HepG2 (cell line): ENCODE measurements around the gene LBX2. TPM values are rescaled to one million over a fixed set of nuclear protein-coding genes. Genes with fewer than 3 reads are reported as not detected.
A peak's percentile ranks its signal among the peaks of the same experiment; 100 is the strongest.

ENCODE experiments used
- GLI4 ChIP-seq: sonication (generic); formaldehyde crosslinking; IDR thresholded peaks from 2 replicates; pipeline ENCODE4 v1.5.1; 2020; ENCODE audit warnings: missing genetic modification reagents, mild to moderate bottlenecking, moderate library complexity, borderline replicate concordance
- KDM5B ChIP-seq: sonication (generic); formaldehyde crosslinking; IDR thresholded peaks from 2 replicates; pipeline ENCODE4 v1.4.0; 2020; ENCODE audit warnings: missing genetic modification reagents, mild to moderate bottlenecking, borderline replicate concordance
- SIX4 ChIP-seq: sonication (generic); formaldehyde crosslinking; IDR thresholded peaks from 2 replicates; pipeline ENCODE4 v1.4.0; 2020; ENCODE audit warnings: missing genetic modification reagents
- THYN1 ChIP-seq: sonication (generic); formaldehyde crosslinking; IDR thresholded peaks from 2 replicates; pipeline ENCODE4 v1.8.1; 2023; ENCODE audit warnings: low read depth, mild to moderate bottlenecking, moderate library complexity, missing genetic modification reagents, borderline replicate concordance
- TRIM24 ChIP-seq: sonication (generic); formaldehyde crosslinking; IDR thresholded peaks from 2 replicates; pipeline ENCODE4 v1.8.0; 2022; ENCODE audit warnings: mild to moderate bottlenecking, missing genetic modification reagents
- ZNF234 ChIP-seq: sonication (generic); formaldehyde crosslinking; conservative IDR thresholded peaks from 2 replicates; pipeline ENCODE4 v1.5.1; 2020; ENCODE audit warnings: mild to moderate bottlenecking, missing genetic modification reagents
- ZNF383 ChIP-seq: sonication (generic); formaldehyde crosslinking; IDR thresholded peaks from 2 replicates; pipeline ENCODE4 v1.4.0; 2020; ENCODE audit warnings: missing genetic modification reagents, mild to moderate bottlenecking, borderline replicate concordance
- ZNF737 ChIP-seq: sonication (generic); formaldehyde crosslinking; IDR thresholded peaks from 2 replicates; pipeline ENCODE4 v1.5.0; 2020; ENCODE audit warnings: missing genetic modification reagents, mild to moderate bottlenecking, borderline replicate concordance
- polyA plus RNA-seq, 8 experiments: library from polyadenylated mRNA; depleted of rRNA in 3 of 8; stranded (reverse) in 7 of 8; unstranded in 1 of 8; fragments of >200 nt; fragmentation: Illumina TruSeq in 4 of 8; extraction: Trizol in 4 of 8; gene quantifications; 2 replicates each; pipeline versions ENCODE4 v1.2.1 to v1.2.3, GENCODE V29; 2011 to 2016; ENCODE audit warnings: low read depth in 4 of 8, missing spikeins in 1 of 8, mixed read lengths in 1 of 8; ENCODE audit not compliant: insufficient read depth in 1 of 8
- total RNA-seq, 5 experiments: library from RNA; depleted of rRNA; stranded (reverse); fragments of >200 nt; fragmentation: Illumina TruSeq; extraction: Trizol; gene quantifications; 2 replicates each; pipeline ENCODE4 v1.2.3, GENCODE V29; 2016; ENCODE audit warnings: low read depth in 1 of 5
- TF ChIP-seq, protein P1 (sequence below): sonication (generic); formaldehyde crosslinking; IDR thresholded peaks from 2 replicates; pipeline ENCODE4 v1.8.0; 2022; ENCODE audit warnings: low read depth, missing genetic modification reagents
- TF ChIP-seq, protein P2 (sequence below): sonication (generic); formaldehyde crosslinking; IDR thresholded peaks from 2 replicates; pipeline ENCODE4 v1.4.0; 2020; ENCODE audit warnings: missing genetic modification reagents, borderline replicate concordance
- TF ChIP-seq, protein P3 (sequence below): sonication (generic); formaldehyde crosslinking; IDR thresholded peaks from 2 replicates; pipeline ENCODE4 v1.8.0; 2022; ENCODE audit warnings: mild to moderate bottlenecking, missing genetic modification reagents, moderate library complexity
- TF ChIP-seq, protein P4 (sequence below): sonication (generic); formaldehyde crosslinking; IDR thresholded peaks from 2 replicates; pipeline ENCODE4 v1.8.1; 2023; ENCODE audit warnings: mild to moderate bottlenecking, missing genetic modification reagents, borderline replicate concordance
- TF ChIP-seq, protein P5 (sequence below): sonication (generic); formaldehyde crosslinking; IDR thresholded peaks from 2 replicates; pipeline ENCODE4 v1.8.1; 2022; ENCODE audit warnings: low read depth, mild to moderate bottlenecking, missing genetic modification reagents
- TF ChIP-seq, protein P6 (sequence below): sonication (generic); formaldehyde crosslinking; IDR thresholded peaks from 2 replicates; pipeline ENCODE4 v1.4.0; 2020; ENCODE audit warnings: mild to moderate bottlenecking, missing genetic modification reagents

Gene LBX2
- total and polyA plus RNA-seq, 2 of the 13 experiments (the other 11 are each of a cell fraction or from before 2014, with no cell fraction given): 6.4 to 8.1 TPM

DNA sequence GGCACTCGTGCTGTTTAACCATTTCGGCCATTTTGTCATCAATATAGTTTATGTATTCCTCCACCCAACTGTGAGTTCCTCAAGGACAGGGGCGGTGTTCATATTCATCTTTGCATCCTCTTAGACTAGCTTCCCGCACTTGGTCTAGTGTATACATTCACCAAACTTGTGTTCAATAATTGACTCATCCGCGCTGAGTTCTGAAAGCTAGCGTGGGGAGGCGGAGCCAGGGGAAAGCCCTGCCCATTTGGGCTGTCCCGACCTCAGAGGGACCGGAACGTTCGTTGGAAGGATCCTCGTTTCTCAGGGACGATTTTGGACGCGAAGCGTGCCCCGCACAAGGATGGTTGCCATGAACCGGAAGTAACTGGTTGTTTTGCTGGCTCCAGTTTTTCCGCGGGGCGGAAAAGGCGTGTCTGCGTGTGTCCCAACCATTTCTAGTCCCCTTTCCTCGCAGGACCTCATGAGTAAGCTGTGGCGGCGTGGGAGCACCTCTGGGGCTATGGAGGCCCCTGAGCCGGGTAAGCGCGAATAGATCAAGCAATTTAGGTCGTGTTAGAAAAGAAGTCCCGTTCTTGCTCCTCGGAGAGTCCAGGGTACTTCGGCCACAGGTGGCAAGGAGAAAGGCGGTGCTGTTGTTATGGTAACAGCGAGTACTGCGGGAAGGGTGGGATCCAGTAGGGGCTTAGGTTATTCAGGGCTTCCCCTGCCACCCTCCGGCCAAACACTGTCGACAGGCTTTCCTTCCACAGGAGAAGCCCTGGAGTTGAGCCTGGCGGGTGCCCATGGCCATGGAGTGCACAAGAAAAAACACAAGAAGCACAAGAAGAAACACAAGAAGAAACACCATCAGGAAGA is 44.5 kb downstream of the LBX2 start, which contains the start of gene INO80B (continued):
- TF ChIP-seq, protein P1, sequence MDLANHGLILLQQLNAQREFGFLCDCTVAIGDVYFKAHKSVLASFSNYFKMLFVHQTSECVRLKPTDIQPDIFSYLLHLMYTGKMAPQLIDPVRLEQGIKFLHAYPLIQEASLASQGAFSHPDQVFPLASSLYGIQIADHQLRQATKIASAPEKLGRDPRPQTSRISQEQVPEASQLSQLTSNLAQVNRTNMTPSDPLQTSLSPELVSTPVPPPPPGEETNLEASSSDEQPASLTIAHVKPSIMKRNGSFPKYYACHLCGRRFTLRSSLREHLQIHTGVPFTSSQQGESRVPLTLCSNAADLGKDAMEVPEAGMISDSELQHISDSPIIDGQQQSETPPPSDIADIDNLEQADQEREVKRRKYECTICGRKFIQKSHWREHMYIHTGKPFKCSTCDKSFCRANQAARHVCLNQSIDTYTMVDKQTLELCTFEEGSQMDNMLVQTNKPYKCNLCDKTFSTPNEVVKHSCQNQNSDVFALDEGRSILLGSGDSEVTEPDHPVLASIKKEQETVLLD (CRISPR knock-in tag): 0 out of 2 replicates have a peak, but pooled peaks have one; percentile 54
- TF ChIP-seq, protein P2, sequence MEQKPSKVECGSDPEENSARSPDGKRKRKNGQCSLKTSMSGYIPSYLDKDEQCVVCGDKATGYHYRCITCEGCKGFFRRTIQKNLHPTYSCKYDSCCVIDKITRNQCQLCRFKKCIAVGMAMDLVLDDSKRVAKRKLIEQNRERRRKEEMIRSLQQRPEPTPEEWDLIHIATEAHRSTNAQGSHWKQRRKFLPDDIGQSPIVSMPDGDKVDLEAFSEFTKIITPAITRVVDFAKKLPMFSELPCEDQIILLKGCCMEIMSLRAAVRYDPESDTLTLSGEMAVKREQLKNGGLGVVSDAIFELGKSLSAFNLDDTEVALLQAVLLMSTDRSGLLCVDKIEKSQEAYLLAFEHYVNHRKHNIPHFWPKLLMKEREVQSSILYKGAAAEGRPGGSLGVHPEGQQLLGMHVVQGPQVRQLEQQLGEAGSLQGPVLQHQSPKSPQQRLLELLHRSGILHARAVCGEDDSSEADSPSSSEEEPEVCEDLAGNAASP (CRISPR knock-in tag): peak; percentile 93
- TF ChIP-seq, protein P3, sequence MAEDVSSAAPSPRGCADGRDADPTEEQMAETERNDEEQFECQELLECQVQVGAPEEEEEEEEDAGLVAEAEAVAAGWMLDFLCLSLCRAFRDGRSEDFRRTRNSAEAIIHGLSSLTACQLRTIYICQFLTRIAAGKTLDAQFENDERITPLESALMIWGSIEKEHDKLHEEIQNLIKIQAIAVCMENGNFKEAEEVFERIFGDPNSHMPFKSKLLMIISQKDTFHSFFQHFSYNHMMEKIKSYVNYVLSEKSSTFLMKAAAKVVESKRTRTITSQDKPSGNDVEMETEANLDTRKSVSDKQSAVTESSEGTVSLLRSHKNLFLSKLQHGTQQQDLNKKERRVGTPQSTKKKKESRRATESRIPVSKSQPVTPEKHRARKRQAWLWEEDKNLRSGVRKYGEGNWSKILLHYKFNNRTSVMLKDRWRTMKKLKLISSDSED: no peak
- no peak for TF ChIP-seq ZNF234 (CRISPR knock-in tag)
- TF ChIP-seq TRIM24: no peak
- peak; percentile 90; the same call in 1 of the 2 replicates for TF ChIP-seq KDM5B (CRISPR knock-in tag)
- peak; percentile 76 for TF ChIP-seq GLI4 (CRISPR knock-in tag)
- TF ChIP-seq, protein P4, sequence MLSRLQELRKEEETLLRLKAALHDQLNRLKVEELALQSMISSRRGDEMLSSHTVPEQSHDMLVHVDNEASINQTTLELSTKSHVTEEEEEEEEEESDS: no peak; the same call in 1 of the 2 replicates
- no peak for TF ChIP-seq ZNF737 (CRISPR knock-in tag)
- TF ChIP-seq SIX4: peak; percentile 83
- TF ChIP-seq THYN1: no peak; the same call in 1 of the 2 replicates
- TF ChIP-seq, protein P5, sequence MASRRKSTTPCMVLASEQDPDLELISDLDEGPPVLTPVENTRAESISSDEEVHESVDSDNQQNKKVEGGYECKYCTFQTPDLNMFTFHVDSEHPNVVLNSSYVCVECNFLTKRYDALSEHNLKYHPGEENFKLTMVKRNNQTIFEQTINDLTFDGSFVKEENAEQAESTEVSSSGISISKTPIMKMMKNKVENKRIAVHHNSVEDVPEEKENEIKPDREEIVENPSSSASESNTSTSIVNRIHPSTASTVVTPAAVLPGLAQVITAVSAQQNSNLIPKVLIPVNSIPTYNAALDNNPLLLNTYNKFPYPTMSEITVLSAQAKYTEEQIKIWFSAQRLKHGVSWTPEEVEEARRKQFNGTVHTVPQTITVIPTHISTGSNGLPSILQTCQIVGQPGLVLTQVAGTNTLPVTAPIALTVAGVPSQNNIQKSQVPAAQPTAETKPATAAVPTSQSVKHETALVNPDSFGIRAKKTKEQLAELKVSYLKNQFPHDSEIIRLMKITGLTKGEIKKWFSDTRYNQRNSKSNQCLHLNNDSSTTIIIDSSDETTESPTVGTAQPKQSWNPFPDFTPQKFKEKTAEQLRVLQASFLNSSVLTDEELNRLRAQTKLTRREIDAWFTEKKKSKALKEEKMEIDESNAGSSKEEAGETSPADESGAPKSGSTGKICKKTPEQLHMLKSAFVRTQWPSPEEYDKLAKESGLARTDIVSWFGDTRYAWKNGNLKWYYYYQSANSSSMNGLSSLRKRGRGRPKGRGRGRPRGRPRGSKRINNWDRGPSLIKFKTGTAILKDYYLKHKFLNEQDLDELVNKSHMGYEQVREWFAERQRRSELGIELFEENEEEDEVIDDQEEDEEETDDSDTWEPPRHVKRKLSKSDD (CRISPR knock-in tag): peak; percentile 74; the same call in 1 of the 2 replicates
- TF ChIP-seq, protein P6, sequence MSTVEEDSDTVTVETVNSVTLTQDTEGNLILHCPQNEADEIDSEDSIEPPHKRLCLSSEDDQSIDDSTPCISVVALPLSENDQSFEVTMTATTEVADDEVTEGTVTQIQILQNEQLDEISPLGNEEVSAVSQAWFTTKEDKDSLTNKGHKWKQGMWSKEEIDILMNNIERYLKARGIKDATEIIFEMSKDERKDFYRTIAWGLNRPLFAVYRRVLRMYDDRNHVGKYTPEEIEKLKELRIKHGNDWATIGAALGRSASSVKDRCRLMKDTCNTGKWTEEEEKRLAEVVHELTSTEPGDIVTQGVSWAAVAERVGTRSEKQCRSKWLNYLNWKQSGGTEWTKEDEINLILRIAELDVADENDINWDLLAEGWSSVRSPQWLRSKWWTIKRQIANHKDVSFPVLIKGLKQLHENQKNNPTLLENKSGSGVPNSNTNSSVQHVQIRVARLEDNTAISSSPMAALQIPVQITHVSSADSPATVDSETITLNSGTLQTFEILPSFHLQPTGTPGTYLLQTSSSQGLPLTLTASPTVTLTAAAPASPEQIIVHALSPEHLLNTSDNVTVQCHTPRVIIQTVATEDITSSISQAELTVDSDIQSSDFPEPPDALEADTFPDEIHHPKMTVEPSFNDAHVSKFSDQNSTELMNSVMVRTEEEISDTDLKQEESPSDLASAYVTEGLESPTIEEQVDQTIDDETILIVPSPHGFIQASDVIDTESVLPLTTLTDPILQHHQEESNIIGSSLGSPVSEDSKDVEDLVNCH (CRISPR knock-in tag): no peak
- no peak for TF ChIP-seq ZNF383 (CRISPR knock-in tag)
